Measurements from ENCODE around the gene CA10. TPM values are rescaled to one million over a fixed set of nuclear protein-coding genes. Genes with fewer than 3 reads are reported as not detected.

The CA10 gene
- total RNA-seq, 1 experiment from 2014 or later, result 0.46 TPM

GRCh38 chr17:51770027-51770759 is 388.3 kb downstream of the CA10 start:
- Mint-ChIP-seq H3K4me3 (no peak overlapping the region), H3K27me3 (ENCODE audit: low read depth) (no peaks in the 10 kb centered on the region), H3K27ac (no peak overlapping the region), H3K36me3 (ENCODE audit: insufficient read depth in 1 of 3, low read depth in 3 of 3) (peaks cover 0 to 6% (median 0%) of the 10 kb centered on the region in 3 experiments; a peak in 2 of 7 replicates), H3K9me3 (peaks cover 3% of the 10 kb centered on the region in 2 experiments; a peak in 2 of 5 replicates), H3K4me1 (peaks cover 2 to 3% of the 10 kb centered on the region in 2 experiments; a peak in 3 of 4 replicates)
- no peak overlapping the region for H2BK5ac ChIP-seq (ENCODE audit: insufficient read length, low read length)
- H2BK120ac ChIP-seq (ENCODE audit: low read depth, low read length, poor library complexity, severe bottlenecking), result no peak overlapping the region
- no peak overlapping the region for H2BK15ac ChIP-seq (ENCODE audit: low read depth, low read length)
- DNase-seq, result no peak
- no peak overlapping the region for H3T11ph ChIP-seq (ENCODE audit: low read length)
- H3K4me2 ChIP-seq (ENCODE audit: insufficient read depth, insufficient read length, low read length), result no peak overlapping the region
- no peak overlapping the region for H4K8ac ChIP-seq (replicated peaks; ENCODE audit: insufficient read length, low read depth, low read length)
- H3K18ac ChIP-seq (ENCODE audit: insufficient read length, low read depth, low read length), result no peak overlapping the region
- no peak overlapping the region for H2BK12ac ChIP-seq (ENCODE audit: insufficient read length, low read depth, low read length)
- H3K23me2 ChIP-seq (ENCODE audit: insufficient read length, low read depth, low read length, poor library complexity, severe bottlenecking), result no peaks in the 10 kb centered on the region
- no peak overlapping the region for H2BK20ac ChIP-seq (ENCODE audit: low read depth, low read length, poor library complexity, severe bottlenecking)
- no peak overlapping the region for H2AFZ ChIP-seq (ENCODE audit: low read length)
- H4K20me1 ChIP-seq (ENCODE audit: control insufficient read depth, insufficient read depth, insufficient read length), result no peaks in the 10 kb centered on the region
- H3K23ac ChIP-seq (ENCODE audit: insufficient read length, low read depth, low read length), result no peak overlapping the region
- H3K4ac ChIP-seq (ENCODE audit: low read depth, low read length), result no peak overlapping the region
- H3K9me3 ChIP-seq (ENCODE audit: control insufficient read depth, low read depth, low read length), result no peaks in the 10 kb centered on the region
- H3K4me1 ChIP-seq (ENCODE audit: insufficient read depth, low read length), result no peaks in the 10 kb centered on the region
- no peak for TF ChIP-seq CTCF (conservative IDR thresholded peaks at IDR 0.05)
- no peak overlapping the region for H3K9ac ChIP-seq (ENCODE audit: extremely low read depth, insufficient read length, low read length)
- H3K79me1 ChIP-seq (ENCODE audit: insufficient read depth, low read depth, low read length, poor library complexity, severe bottlenecking), result no peaks in the 10 kb centered on the region
- no peaks in the 10 kb centered on the region for H3K27me3 ChIP-seq (ENCODE audit: insufficient read depth, low read length)
- no peaks in the 10 kb centered on the region for H3K79me2 ChIP-seq (ENCODE audit: insufficient read depth, low read length)
- no peak overlapping the region for H3K14ac ChIP-seq (ENCODE audit: insufficient read depth, low read length)
- H4K91ac ChIP-seq (ENCODE audit: insufficient read length, low read depth, low read length), result no peak overlapping the region
- no peak overlapping the region for H4K5ac ChIP-seq (ENCODE audit: insufficient read length, low read depth, low read length)
- H3K27ac ChIP-seq (ENCODE audit: insufficient read length, low read depth, low read length), result no peak overlapping the region
- no CpG with 5 or more reads among the region's 5 CpGs for WGBS (ENCODE audit: extremely low coverage, insufficient read length, low lambda C conversion rate)
- H2AK5ac ChIP-seq (ENCODE audit: insufficient read length, low read length), result no peak overlapping the region
- no peak overlapping the region for H3K56ac ChIP-seq (ENCODE audit: insufficient read length, low read depth, low read length)

Data from H9 (cell line).